ENCODE data around the gene TSPAN15.

TSPAN15 gene

GRCh38 chr10:69501657-69502056 is 50.4 kb downstream of the TSPAN15 start:
- TF ChIP-seq EZH2phosphoT487 (IDR thresholded peaks at IDR 0.05; ENCODE audit: borderline replicate concordance, low read length) = no peak
- TF ChIP-seq, protein P1, sequence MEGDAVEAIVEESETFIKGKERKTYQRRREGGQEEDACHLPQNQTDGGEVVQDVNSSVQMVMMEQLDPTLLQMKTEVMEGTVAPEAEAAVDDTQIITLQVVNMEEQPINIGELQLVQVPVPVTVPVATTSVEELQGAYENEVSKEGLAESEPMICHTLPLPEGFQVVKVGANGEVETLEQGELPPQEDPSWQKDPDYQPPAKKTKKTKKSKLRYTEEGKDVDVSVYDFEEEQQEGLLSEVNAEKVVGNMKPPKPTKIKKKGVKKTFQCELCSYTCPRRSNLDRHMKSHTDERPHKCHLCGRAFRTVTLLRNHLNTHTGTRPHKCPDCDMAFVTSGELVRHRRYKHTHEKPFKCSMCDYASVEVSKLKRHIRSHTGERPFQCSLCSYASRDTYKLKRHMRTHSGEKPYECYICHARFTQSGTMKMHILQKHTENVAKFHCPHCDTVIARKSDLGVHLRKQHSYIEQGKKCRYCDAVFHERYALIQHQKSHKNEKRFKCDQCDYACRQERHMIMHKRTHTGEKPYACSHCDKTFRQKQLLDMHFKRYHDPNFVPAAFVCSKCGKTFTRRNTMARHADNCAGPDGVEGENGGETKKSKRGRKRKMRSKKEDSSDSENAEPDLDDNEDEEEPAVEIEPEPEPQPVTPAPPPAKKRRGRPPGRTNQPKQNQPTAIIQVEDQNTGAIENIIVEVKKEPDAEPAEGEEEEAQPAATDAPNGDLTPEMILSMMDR (IDR thresholded peaks at IDR 0.05; ENCODE audit: low read depth, low read length, poor library complexity, severe bottlenecking) = no peak
- no peaks in the 10 kb centered on the region for H3K9me2 ChIP-seq (replicated peaks; ENCODE audit: control insufficient read depth, low read length)
- no peak overlapping the region for H3K4me2 ChIP-seq (ENCODE audit: low read length)
- H3K4me1 ChIP-seq (ENCODE audit: control insufficient read depth, low read length) = no peaks in the 10 kb centered on the region
- no peak overlapping the region for H3K27ac ChIP-seq (ENCODE audit: low read depth, low read length)
- H3K36me3 ChIP-seq (ENCODE audit: control insufficient read depth, low read length) = no peaks in the 10 kb centered on the region
- H3K79me2 ChIP-seq (ENCODE audit: control insufficient read depth, low read length) = no peaks in the 10 kb centered on the region
- H3K27me3 ChIP-seq (ENCODE audit: control insufficient read depth, low read length) = 0 out of 2 replicates have a peak, but pooled peaks cover 2% of the 10 kb centered on the region
- no peaks in the 10 kb centered on the region for H3K9me3 ChIP-seq (ENCODE audit: control insufficient read depth, insufficient read depth, low read length)
- no peaks in the 10 kb centered on the region for H3F3A ChIP-seq (ENCODE audit: control insufficient read depth, insufficient read depth)
- H4K20me1 ChIP-seq (ENCODE audit: control insufficient read depth, insufficient read depth, low read depth, low read length) = no peaks in the 10 kb centered on the region
- H3K4me3 ChIP-seq (ENCODE audit: low read length) = no peak overlapping the region

- Histone ChIP-seq H3K36me3 (ENCODE audit: control insufficient read depth, low read length) (no peaks in the 10 kb centered on the region), H3K4me2 (ENCODE audit: low read length) (no peak overlapping the region), H3K79me2 (ENCODE audit: control insufficient read depth, low read length) (no peaks in the 10 kb centered on the region), H3K9me3 (ENCODE audit: control insufficient read depth, insufficient read depth, low read length) (no peaks in the 10 kb centered on the region), H3K9me2 (replicated peaks; ENCODE audit: control insufficient read depth, low read length) (no peaks in the 10 kb centered on the region), H3K4me3 (ENCODE audit: low read length) (no peak overlapping the region), H3F3A (ENCODE audit: control insufficient read depth, insufficient read depth) (no peaks in the 10 kb centered on the region), H3K4me1 (ENCODE audit: control insufficient read depth, low read length) (peaks cover 2% of the 10 kb centered on the region), H3K27ac (ENCODE audit: low read depth, low read length) (no peak overlapping the region), H4K20me1 (ENCODE audit: control insufficient read depth, insufficient read depth, low read depth, low read length) (no peaks in the 10 kb centered on the region), H3K27me3 (ENCODE audit: control insufficient read depth, low read length) (0 out of 2 replicates have a peak, but pooled peaks cover 2% of the 10 kb centered on the region)
- no peak for TF ChIP-seq EZH2phosphoT487 (IDR thresholded peaks at IDR 0.05; ENCODE audit: borderline replicate concordance, low read length)
- TF ChIP-seq, protein P1 (IDR thresholded peaks at IDR 0.05; ENCODE audit: low read depth, low read length, poor library complexity, severe bottlenecking) = no peak
Observed at GRCh38 chr10:69502589-69502988, 51.3 kb downstream of the TSPAN15 start.

GRCh38 chr10:69503001-69503895 is 52.0 kb downstream of the TSPAN15 start:
- no peak for TF ChIP-seq EZH2phosphoT487 (IDR thresholded peaks at IDR 0.05; ENCODE audit: borderline replicate concordance, low read length)
- TF ChIP-seq, protein P1 (IDR thresholded peaks at IDR 0.05; ENCODE audit: low read depth, low read length, poor library complexity, severe bottlenecking) = no peak
- no peaks in the 10 kb centered on the region for H3K9me2 ChIP-seq (replicated peaks; ENCODE audit: control insufficient read depth, low read length)
- H3K4me2 ChIP-seq (ENCODE audit: low read length) = no peak overlapping the region

More at GRCh38 chr10:69503001-69503895, 52.0 kb downstream of the TSPAN15 start:
- Histone ChIP-seq H3K9me3 (ENCODE audit: control insufficient read depth, insufficient read depth, low read length) (no peaks in the 10 kb centered on the region), H3F3A (ENCODE audit: control insufficient read depth, insufficient read depth) (no peaks in the 10 kb centered on the region), H3K36me3 (ENCODE audit: control insufficient read depth, low read length) (no peaks in the 10 kb centered on the region), H4K20me1 (ENCODE audit: control insufficient read depth, insufficient read depth, low read depth, low read length) (no peaks in the 10 kb centered on the region), H3K27me3 (ENCODE audit: control insufficient read depth, low read length) (0 out of 2 replicates have a peak, but pooled peaks cover 2% of the 10 kb centered on the region), H3K27ac (ENCODE audit: low read depth, low read length) (no peak overlapping the region), H3K4me3 (ENCODE audit: low read length) (no peak overlapping the region), H3K4me1 (ENCODE audit: control insufficient read depth, low read length) (peaks cover 5% of the 10 kb centered on the region), H3K79me2 (ENCODE audit: control insufficient read depth, low read length) (no peaks in the 10 kb centered on the region)

Data from DOHH2 (cell line).